GM12892 (cell line): Measurements from ENCODE around the gene SPATC1L.

Experiments used
- POLR2A ChIP-seq: IDR thresholded peaks from 2 replicates; pipeline ENCODE4 v1.6.1; 2011; ENCODE audit warnings: low read depth, low read length, control low read depth
- TAF1 ChIP-seq: IDR thresholded peaks from 2 replicates; pipeline ENCODE4 v1.6.1; 2011; ENCODE audit warnings: low read depth, mild to moderate bottlenecking, control low read depth, low read length, borderline replicate concordance

GRCh38 chr21:46228345-46229051 lies 44.2 kb upstream of the SPATC1L start, which contains the start of gene LSS:
- peak; percentile 53; the same call in 1 of the 2 replicates for TF ChIP-seq POLR2A
- no peak; the same call in 1 of the 2 replicates for TF ChIP-seq TAF1
